Right lung (tissue), 5 donors: ENCODE data around the gene EYS. TPM values are rescaled to one million over a fixed set of nuclear protein-coding genes. Genes with fewer than 3 reads are reported as not detected.

ENCODE experiments used
- DNase-seq, 2 donors: peaks; one replicate each; pipeline ENCODE4 v3.0.0-alpha.2; 2013
- polyA plus RNA-seq, 5 donors: library from polyadenylated mRNA; unstranded; fragments of 120-200 nt; gene quantifications; one replicate each; pipeline versions ENCODE4 v1.2.1 to v1.2.3, GENCODE V29; 2013; ENCODE audit warnings: inconsistent platforms in 1 of 5, low replicate concordance in 1 of 5; ENCODE audit not compliant: insufficient read length in 5 of 5, insufficient read depth in 1 of 5

The EYS gene
- polyA plus RNA-seq, 5 donors, result 0.28 to 0.72 (median 0.54) TPM

GRCh38 chr6:64850121-64850520 is 856.9 kb downstream of the EYS start:
- DNase-seq, result peak; percentile 59 to 60

DNA sequence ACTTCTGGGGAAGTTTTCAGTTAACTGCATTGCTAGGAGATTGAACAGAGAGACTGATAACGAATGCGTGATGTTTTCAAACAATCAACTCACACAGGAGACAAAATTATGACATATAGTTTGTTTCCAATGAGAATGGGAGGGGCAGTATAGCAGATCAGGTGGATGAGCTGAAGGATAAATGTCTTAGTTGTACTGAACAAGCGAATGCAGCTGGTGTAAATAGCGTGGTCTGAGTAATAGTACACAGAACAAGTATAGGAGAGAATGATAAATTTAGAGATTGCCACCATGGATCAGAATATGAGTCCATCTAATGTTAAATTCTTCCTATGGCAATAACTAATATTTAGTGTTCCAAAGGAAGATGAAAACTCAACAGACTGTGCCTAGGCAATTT is 858.6 kb downstream of the EYS start:
- DNase-seq, result no peak

- DNase-seq, result no peak
Observed at GRCh38 chr6:64847396-64847795, 859.6 kb downstream of the EYS start.

GRCh38 chr6:64838726-64839125 is 868.3 kb downstream of the EYS start:
- no peak for DNase-seq

- no peak for DNase-seq
Observed at GRCh38 chr6:64831680-64832079, 875.3 kb downstream of the EYS start.

GRCh38 chr6:64817525-64817924 is 889.5 kb downstream of the EYS start:
- DNase-seq, result no peak

GRCh38 chr6:64815718-64816117 is 891.3 kb downstream of the EYS start:
- DNase-seq, result no peak

DNA sequence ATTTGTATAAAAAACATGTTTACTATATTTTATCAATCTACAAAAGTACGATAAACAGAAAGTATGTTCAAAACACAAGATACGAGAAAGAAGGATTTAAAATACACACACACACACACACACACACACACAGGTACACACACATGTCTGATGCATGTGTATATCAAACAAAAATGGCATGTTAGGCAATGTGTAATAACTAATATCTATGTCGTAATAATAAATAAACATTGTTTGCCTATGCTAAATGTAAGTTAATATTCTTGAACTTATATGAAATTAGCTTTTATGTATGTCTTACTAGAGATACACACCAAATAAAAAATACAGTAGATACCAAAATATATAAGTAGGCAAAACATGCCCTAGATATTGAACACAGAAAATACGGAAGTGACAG is 894.9 kb downstream of the EYS start:
- DNase-seq, result no peak

DNA sequence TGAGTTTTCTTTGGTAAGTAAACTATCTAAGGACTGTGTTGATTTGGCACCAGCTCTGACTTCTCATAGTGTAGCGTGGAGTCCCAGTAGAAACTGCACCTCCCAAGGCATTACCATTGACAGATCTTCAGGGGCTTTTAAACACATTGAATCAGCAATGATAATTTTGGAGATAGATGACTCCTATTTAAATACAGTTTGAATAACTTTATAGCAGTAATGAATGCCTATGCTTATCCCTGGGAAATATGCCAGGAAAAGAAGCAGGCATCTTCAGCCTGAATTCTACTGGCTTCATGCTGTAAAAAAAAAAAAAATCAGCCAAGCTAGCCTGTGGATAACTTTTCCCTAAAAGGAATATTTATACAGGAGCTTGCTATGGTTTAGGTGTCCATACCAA is 895.9 kb downstream of the EYS start:
- DNase-seq, result peak in 1 of 2 donors; percentile 2

GRCh38 chr6:64807785-64808184 is 899.2 kb downstream of the EYS start:
- DNase-seq, result no peak

- DNase-seq, result no peak
Observed at GRCh38 chr6:64803470-64804166, 903.4 kb downstream of the EYS start.

DNA sequence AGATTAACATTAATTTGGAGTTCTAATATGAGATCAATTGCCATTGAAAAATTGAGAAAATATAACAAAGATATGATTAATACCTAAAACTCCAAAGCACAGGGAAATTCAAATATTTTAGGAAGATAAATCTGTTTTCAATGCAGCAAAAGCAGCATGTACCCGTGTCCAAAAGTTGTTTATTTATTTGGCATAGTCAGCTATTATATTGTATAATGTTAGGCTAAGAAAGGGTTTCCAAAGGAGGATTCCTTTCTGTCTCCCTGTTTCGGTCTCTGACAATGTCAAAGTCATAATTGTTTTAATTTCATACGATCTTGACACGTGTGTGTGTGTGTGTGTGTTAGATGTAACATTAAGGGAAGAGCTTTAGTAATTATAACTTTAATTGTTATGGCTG is 914.5 kb downstream of the EYS start:
- DNase-seq, result no peak

GRCh38 chr6:64789476-64789875 is 917.5 kb downstream of the EYS start:
- no peak for DNase-seq

DNA sequence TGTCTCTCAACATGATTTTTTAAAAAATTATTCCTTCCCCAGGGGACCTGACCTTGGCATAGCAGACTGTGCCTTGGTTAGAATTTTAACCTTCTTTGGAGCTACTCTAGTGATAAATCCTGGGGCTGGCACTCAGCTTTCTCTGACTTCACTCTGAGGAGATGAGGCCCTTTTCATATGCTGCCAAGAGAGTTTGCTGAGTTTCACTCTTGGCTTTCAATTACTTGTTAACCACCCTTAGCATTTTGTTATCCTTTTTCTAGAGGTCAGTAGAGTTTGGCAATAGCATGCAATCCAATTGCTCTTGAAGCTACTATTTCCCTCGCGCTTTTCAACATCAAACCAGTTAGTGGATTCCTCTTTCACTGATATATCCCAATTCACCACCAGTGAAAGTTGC is 920.3 kb downstream of the EYS start:
- DNase-seq, result no peak

DNA sequence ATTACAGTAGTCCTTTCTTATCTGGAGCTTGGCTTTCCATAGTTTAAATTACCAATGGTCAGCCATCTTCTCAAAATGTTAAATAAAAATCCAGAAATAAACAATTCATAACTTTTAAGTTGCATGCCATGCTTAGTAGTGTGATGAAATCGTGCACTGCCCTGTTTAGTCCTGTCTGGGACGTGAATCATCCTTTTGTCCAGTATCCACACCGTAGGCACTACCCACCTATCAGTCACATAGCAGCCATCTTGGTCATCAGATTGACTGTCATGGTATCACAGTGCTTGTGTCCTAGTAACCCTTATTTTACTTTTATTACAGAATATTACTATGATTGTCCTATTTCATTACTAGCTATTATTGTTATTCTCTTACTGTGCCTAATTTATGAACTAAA is 924.1 kb downstream of the EYS start:
- DNase-seq, result no peak

GRCh38 chr6:64777941-64778785 is 928.9 kb downstream of the EYS start:
- DNase-seq, result no peak

- DNase-seq, result no peak
Observed at GRCh38 chr6:64776359-64776758, 930.7 kb downstream of the EYS start.

DNA sequence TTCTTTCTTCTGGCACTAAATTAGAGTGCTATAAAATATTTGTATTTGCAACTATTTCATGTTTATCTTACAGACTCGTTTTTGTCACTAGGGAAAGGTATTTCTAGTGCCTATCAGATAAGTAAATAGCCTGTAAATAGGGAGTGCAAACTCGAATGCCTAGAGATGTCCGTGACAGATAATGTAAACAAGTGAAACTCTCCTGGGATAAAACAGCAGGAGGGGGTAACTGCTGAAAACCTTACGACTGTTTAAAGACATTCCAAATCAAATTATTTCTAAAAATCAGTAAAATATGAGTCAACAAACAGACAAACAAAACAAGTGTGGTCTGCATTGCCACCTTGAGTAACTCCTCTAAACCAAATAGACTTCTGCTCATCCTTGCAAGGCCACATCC is 932.1 kb downstream of the EYS start:
- DNase-seq, result no peak

DNA sequence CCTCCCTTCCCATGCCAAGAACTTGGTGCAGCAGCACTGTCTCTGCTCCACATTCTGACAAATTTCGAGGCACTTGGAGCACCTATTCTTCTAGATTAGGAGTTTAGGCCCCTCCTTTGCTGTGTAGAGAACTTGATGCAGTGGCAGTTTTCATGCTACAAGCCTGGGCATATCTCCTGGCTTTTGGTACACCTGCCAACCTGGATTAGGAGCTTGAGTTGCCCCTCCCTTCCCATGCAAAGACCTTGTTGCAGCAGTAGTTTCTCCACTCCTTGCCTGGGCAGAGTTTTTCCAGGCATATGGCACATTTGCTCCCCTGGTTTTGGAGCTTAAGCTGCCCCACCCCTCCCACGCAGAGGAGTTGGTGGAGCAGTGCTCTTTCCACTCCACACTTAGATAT is 956.1 kb downstream of the EYS start:
- no peak for DNase-seq

DNA sequence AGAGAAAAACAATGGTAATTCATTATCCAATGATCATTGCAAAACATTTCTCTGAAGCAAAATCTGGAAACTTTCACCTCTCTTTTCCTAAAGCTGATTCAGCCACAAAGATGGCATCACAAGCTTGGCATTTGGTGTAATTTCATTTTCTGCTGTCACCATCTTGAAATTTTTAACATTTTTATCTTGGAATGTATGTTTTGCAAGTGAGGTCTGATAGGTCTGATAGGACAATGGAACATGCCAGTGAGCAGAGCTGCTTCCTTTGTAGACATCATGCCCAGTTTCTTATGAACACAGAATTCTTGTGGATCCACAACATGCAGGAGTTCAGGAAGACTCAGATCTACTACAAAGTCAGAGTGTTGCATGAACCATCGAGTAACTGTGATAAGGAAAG is 969.6 kb downstream of the EYS start:
- no peak for DNase-seq

DNA sequence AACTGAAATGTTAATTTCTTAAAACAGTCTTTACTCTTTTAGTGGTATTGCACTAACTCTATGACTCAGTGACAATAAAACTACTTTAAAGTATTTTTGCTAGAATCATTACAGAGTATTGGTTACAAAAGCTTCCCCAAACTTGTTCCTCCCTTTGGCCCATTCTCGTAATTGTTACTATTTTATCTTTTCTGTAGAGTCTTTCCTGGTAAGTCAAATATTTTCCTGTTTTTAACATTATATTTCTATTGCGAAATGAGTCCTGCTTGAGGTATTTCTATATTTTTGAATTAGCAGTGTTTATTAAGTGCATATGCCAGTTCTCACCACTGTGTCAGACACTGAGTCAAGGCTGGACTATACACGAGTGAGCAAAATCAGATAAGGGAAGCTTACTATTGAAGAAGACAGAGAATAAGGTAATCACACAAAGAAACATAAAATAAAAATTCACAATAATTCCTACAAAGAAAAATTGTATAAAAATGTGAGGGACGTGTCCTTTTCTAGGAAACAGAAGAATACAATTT is 970.5 kb downstream of the EYS start:
- DNase-seq, result no peak

- DNase-seq, result no peak
Observed at GRCh38 chr6:64733433-64733832, 973.6 kb downstream of the EYS start.

DNA sequence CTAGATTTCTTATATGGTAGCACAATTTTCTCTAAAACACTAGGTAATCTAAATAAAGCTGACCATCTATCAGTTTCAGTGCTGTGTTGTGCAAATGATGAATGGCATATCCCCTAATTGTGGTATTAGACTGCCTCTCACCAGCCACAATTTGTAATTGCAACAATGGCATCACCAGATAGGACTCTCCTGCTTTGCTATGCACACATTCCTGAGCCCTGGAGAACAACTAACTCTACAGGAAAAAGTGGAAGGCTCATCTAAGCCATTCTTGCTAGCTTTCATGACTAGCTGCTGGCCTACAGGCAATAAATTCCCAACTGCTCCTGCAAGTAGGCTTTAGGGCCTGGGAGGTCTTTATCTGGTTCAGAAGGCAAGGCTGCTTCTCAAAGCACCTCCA is 974.1 kb downstream of the EYS start:
- no peak for DNase-seq
